ENCODE results near the gene CAMTA1. TPM values are rescaled to one million over a fixed set of nuclear protein-coding genes. Genes with fewer than 3 reads are reported as not detected.

Gene CAMTA1
- total RNA-seq, 1 experiment from 2014 or later, result 50.3 TPM

GRCh38 chr1:7293702-7294629 is 508.7 kb downstream of the CAMTA1 start:
- CTCF ChIA-PET, result interaction anchor here (0.6 kb wide), 1 partner anchor 31 kb away, joined by 3 read pairs; no protein-coding TSS in a partner anchor
- intact Hi-C loops (cut with micrococcal nuclease; ENCODE audit: unreplicated experiment), result no loop called here
- no peaks in the 10 kb centered on the region for H3K27me3 Mint-ChIP-seq (ENCODE audit: unreplicated experiment)
- no peaks in the 10 kb centered on the region for H3K36me3 Mint-ChIP-seq (ENCODE audit: insufficient read depth, unreplicated experiment)
- BruUV-seq (replicated peaks), result no TSS peak
- H3K9me3 Mint-ChIP-seq (ENCODE audit: low read depth, unreplicated experiment), result peaks cover 4% of the 10 kb centered on the region
- H3K4me3 Mint-ChIP-seq (ENCODE audit: low read depth, unreplicated experiment), result no peak overlapping the region
- DNase-seq, result no peak
- TF ChIP-seq CTCF (IDR thresholded peaks at IDR 0.05; ENCODE audit: unreplicated experiment), result no peak
- H3K27ac Mint-ChIP-seq (ENCODE audit: unreplicated experiment), result no peak overlapping the region
- peaks cover 3% of the 10 kb centered on the region for H3K4me1 Mint-ChIP-seq (ENCODE audit: low read depth, unreplicated experiment)

GRCh38 chr1:7294636-7295035 is 509.4 kb downstream of the CAMTA1 start:
- TF ChIP-seq CTCF (IDR thresholded peaks at IDR 0.05; ENCODE audit: unreplicated experiment), result no peak
- intact Hi-C loops (cut with micrococcal nuclease; ENCODE audit: unreplicated experiment), result no loop called here
- BruUV-seq (replicated peaks), result no TSS peak
- no peaks in the 10 kb centered on the region for H3K36me3 Mint-ChIP-seq (ENCODE audit: insufficient read depth, unreplicated experiment)
- H3K27me3 Mint-ChIP-seq (ENCODE audit: unreplicated experiment), result no peaks in the 10 kb centered on the region
- peaks cover 4% of the 10 kb centered on the region for H3K9me3 Mint-ChIP-seq (ENCODE audit: low read depth, unreplicated experiment)
- no peak for DNase-seq
- H3K4me1 Mint-ChIP-seq (ENCODE audit: low read depth, unreplicated experiment), result peaks cover 9% of the 10 kb centered on the region
- H3K4me3 Mint-ChIP-seq (ENCODE audit: low read depth, unreplicated experiment), result no peak overlapping the region
- H3K27ac Mint-ChIP-seq (ENCODE audit: unreplicated experiment), result no peak overlapping the region
- CTCF ChIA-PET, result no interaction called here

- Mint-ChIP-seq H3K4me3 (ENCODE audit: low read depth, unreplicated experiment) (no peak overlapping the region), H3K36me3 (ENCODE audit: insufficient read depth, unreplicated experiment) (no peaks in the 10 kb centered on the region), H3K9me3 (ENCODE audit: low read depth, unreplicated experiment) (peaks cover 4% of the 10 kb centered on the region), H3K27ac (ENCODE audit: unreplicated experiment) (no peak overlapping the region), H3K4me1 (ENCODE audit: low read depth, unreplicated experiment) (peaks cover 22% of the 10 kb centered on the region), H3K27me3 (ENCODE audit: unreplicated experiment) (no peaks in the 10 kb centered on the region)
- TF ChIP-seq CTCF (IDR thresholded peaks at IDR 0.05; ENCODE audit: unreplicated experiment), result no peak
- intact Hi-C loops (cut with micrococcal nuclease; ENCODE audit: unreplicated experiment), result no loop called here
- CTCF ChIA-PET, result no interaction called here
- BruUV-seq (replicated peaks), result no TSS peak
- no peak for DNase-seq
Observed at GRCh38 chr1:7295946-7296345, 510.7 kb downstream of the CAMTA1 start.

GRCh38 chr1:7296968-7297367 is 511.7 kb downstream of the CAMTA1 start:
- no peak for DNase-seq
- Mint-ChIP-seq H3K4me1 (ENCODE audit: low read depth, unreplicated experiment) (peaks cover 29% of the 10 kb centered on the region), H3K36me3 (ENCODE audit: insufficient read depth, unreplicated experiment) (no peaks in the 10 kb centered on the region), H3K27ac (ENCODE audit: unreplicated experiment) (no peak overlapping the region), H3K9me3 (ENCODE audit: low read depth, unreplicated experiment) (peaks cover 4% of the 10 kb centered on the region), H3K27me3 (ENCODE audit: unreplicated experiment) (no peaks in the 10 kb centered on the region), H3K4me3 (ENCODE audit: low read depth, unreplicated experiment) (no peak overlapping the region)
- BruUV-seq (replicated peaks), result no TSS peak
- intact Hi-C loops (cut with micrococcal nuclease; ENCODE audit: unreplicated experiment), result no loop called here
- CTCF ChIA-PET, result no interaction called here
- no peak for TF ChIP-seq CTCF (IDR thresholded peaks at IDR 0.05; ENCODE audit: unreplicated experiment)
